Heart right ventricle (tissue), 16 donors: ENCODE data around the gene TRAPPC6A. TPM values are rescaled to one million over a fixed set of nuclear protein-coding genes. Genes with fewer than 3 reads are reported as not detected.

Experiments
- ATAC-seq, 8 donors: fragments of 200-7000 bp; cut with Tn5 transposase; one replicate each; pipeline ENCODE4 v1.9.1; 2020; ENCODE audit warnings: mild to moderate bottlenecking in 8 of 8, moderate library complexity in 8 of 8, moderate number of reproducible peaks in 1 of 8
- DNase-seq, 2 donors: peaks; one replicate each; pipeline ENCODE4 v3.0.0-alpha.2; 2020
- H3K27ac ChIP-seq, 10 donors: fragments of 200-600 bp; sonication (generic) in 2 of 10; one replicate each; pipeline versions ENCODE4 v1.5.0 to v1.8.0; 2020 to 2022; ENCODE audit warnings: mild to moderate bottlenecking in 3 of 10
- H3K27me3 ChIP-seq, 7 donors: fragments of 200-600 bp; one replicate each; pipeline ENCODE4 v1.8.0; 2021 to 2022; ENCODE audit warnings: mild to moderate bottlenecking in 2 of 7
- H3K36me3 ChIP-seq, 9 donors: fragments of 200-600 bp; sonication (generic) in 1 of 9; one replicate each; pipeline versions ENCODE4 v1.5.0 to v1.8.0; 2020 to 2022; ENCODE audit warnings: mild to moderate bottlenecking in 2 of 9
- H3K4me1 ChIP-seq, 9 donors: fragments of 200-600 bp; sonication (generic) in 1 of 9; one replicate each; pipeline versions ENCODE4 v1.5.0 to v1.8.0; 2020 to 2022; ENCODE audit warnings: mild to moderate bottlenecking in 4 of 9
- H3K4me3 ChIP-seq, 10 donors: fragments of 200-600 bp; sonication (generic) in 2 of 10; one replicate each; pipeline versions ENCODE4 v1.5.0 to v1.8.0; 2020 to 2022; ENCODE audit warnings: mild to moderate bottlenecking in 7 of 10, moderate library complexity in 2 of 10
- H3K9me3 ChIP-seq, 11 donors: fragments of 200-600 bp in 10 of 11; sonication (generic) in 2 of 11; one replicate each; pipeline versions ENCODE4 v1.5.0 to v1.8.0; 2013 to 2022; ENCODE audit warnings: mild to moderate bottlenecking in 2 of 11, control low read depth in 1 of 11, moderate library complexity in 1 of 11
- WGBS, 2 donors: extraction: QIAGEN DNeasy Blood & Tissue Kit; methylation state at CpG; one replicate each; pipeline ENCODE4 v1.1.7; 2013; ENCODE audit warnings: inconsistent platforms in 1 of 2; 5-methylcytosine and 5-hydroxymethylcytosine counted together
- intact Hi-C, 10 donors: fragments of 100-400 bp; cut with DNase I; formaldehyde crosslinking; loops; one replicate each; pipeline versions ENCODE4 v1.11.1 to v1.14.2; 2022
- polyA plus RNA-seq, 2 donors: library from polyadenylated mRNA; stranded (reverse); fragments of 200-250 nt; gene quantifications; one replicate each; pipeline ENCODE4 v1.2.3, GENCODE V29; 2013
- total RNA-seq, 10 donors: library from RNA; stranded (reverse); fragmentation: NEBNext Ultra II Directional in 3 of 10; extraction: Animal tissue kit (Norgen Biotek cat#: 25700) in 3 of 10; gene quantifications; one replicate each; pipeline versions ENCODE4 v1.2.1 to v1.2.4, GENCODE V29; 2021 to 2023
- TF ChIP-seq, protein P1 (sequence below), 9 donors: fragments of 200-600 bp; sonication (generic) in 2 of 9; IDR thresholded peaks; one replicate each; pipeline versions ENCODE4 v1.5.0 to v1.8.0; 2021 to 2022; ENCODE audit warnings: antibody characterized with exemption in 9 of 9, mild to moderate bottlenecking in 5 of 9, moderate library complexity in 1 of 9
- donor health status: Arrhythmogenic right ventricular cardiomyopathy.
- donor health status: ischemic (EF 13 %, LVEDD 7.1; RV severe dilation, severe dysfunction).
- donor health status: healthy with polysubstance abuse.
- donor health status: DM: no; HTN: yes; CAD: no.
- donor health status: DM: no; HTN: no; CAD: no.
- donor health status: ischemic (EF 25% LVEDD 6.9; RV normal size, moderate dysfunction).
- donor health status: ischemic (EF 25% LVEDD 5.7; RV mildly dilated, moderate dysfunction).
- donor health status: healthy.
- donor health status: DM: yes; HTN: yes; CAD: no.
- donor health status: Ischemic cardiomyopathy.
- donor health status: ischemic (EF 35%, LVEDD 5.7; RV mildly dilated, moderate dysfunction).
- donor health status: nonischemic (EF 11% LVEDD 7.7; RV severe dilation, severe dysfunction).
- donor health status: DM: yes; HTN: yes; CAD: no.
- donor health status: PGD.
- donor health status: ischemic (EF 29% LVEDD 5.4; RV normal size, mild dysfunction).
- donor health status: nonischemic (EF 23%, LVEDD 6.1; RV moderate dilation, normal function).

TRAPPC6A gene
- total and polyA plus RNA-seq, 12 donors = 14.3 to 24.9 (median 16.8) TPM

- Histone ChIP-seq H3K27me3 (no peaks in the 10 kb centered on the region), H3K9me3 (no peaks in the 10 kb centered on the region), H3K4me1 (peaks cover 6 to 23% (median 18%) of the 10 kb centered on the region in 9 donors), H3K36me3 (peaks cover 0 to 60% (median 17%) of the 10 kb centered on the region in 9 donors), H3K27ac (no peak overlapping the region), H3K4me3 (no peak overlapping the region)
- intact Hi-C loops = no loop called here
- TF ChIP-seq, protein P1, sequence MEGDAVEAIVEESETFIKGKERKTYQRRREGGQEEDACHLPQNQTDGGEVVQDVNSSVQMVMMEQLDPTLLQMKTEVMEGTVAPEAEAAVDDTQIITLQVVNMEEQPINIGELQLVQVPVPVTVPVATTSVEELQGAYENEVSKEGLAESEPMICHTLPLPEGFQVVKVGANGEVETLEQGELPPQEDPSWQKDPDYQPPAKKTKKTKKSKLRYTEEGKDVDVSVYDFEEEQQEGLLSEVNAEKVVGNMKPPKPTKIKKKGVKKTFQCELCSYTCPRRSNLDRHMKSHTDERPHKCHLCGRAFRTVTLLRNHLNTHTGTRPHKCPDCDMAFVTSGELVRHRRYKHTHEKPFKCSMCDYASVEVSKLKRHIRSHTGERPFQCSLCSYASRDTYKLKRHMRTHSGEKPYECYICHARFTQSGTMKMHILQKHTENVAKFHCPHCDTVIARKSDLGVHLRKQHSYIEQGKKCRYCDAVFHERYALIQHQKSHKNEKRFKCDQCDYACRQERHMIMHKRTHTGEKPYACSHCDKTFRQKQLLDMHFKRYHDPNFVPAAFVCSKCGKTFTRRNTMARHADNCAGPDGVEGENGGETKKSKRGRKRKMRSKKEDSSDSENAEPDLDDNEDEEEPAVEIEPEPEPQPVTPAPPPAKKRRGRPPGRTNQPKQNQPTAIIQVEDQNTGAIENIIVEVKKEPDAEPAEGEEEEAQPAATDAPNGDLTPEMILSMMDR (IDR thresholded peaks at IDR 0.05) = no peak
- ATAC-seq (no peak), DNase-seq (no peak)
- whole genome bisulfite sequencing, 2 donors = 93 to 97% methylated on average over 28 of the region's 28 CpGs
Measured at GRCh38 chr19:45141203-45141900, 36.7 kb downstream of the TRAPPC6A start.

- TF ChIP-seq, protein P1 (IDR thresholded peaks at IDR 0.05) = no peak
- intact Hi-C loops = no loop called here
- ATAC-seq (no peak), DNase-seq (no peak)
- H3K36me3 ChIP-seq = peaks cover 0 to 51% (median 14%) of the 10 kb centered on the region in 9 donors
- H3K27ac ChIP-seq = no peak overlapping the region
- peaks cover 6 to 28% (median 21%) of the 10 kb centered on the region in 9 donors for H3K4me1 ChIP-seq
- H3K4me3 ChIP-seq = no peak overlapping the region
- 95 to 96% methylated on average over 11 of the region's 11 CpGs for WGBS, 2 donors
- H3K9me3 ChIP-seq = no peaks in the 10 kb centered on the region
- no peaks in the 10 kb centered on the region for H3K27me3 ChIP-seq
Measured at GRCh38 chr19:45140533-45140932, 37.5 kb downstream of the TRAPPC6A start.

- H3K4me3 ChIP-seq = no peak overlapping the region
- intact Hi-C loops = no loop called here
- ATAC-seq = no peak
- no peak overlapping the region for H3K27ac ChIP-seq
- H3K27me3 ChIP-seq = no peaks in the 10 kb centered on the region
- WGBS, 2 donors = 93 to 94% methylated on average over 8 of the region's 8 CpGs
- H3K4me1 ChIP-seq = peaks cover 6 to 28% (median 21%) of the 10 kb centered on the region in 9 donors
- peaks cover 0 to 47% (median 11%) of the 10 kb centered on the region in 9 donors for H3K36me3 ChIP-seq
- no peak for DNase-seq
- no peaks in the 10 kb centered on the region for H3K9me3 ChIP-seq
- TF ChIP-seq, protein P1 (IDR thresholded peaks at IDR 0.05) = no peak
Measured at GRCh38 chr19:45140144-45140503, 37.9 kb downstream of the TRAPPC6A start.

GRCh38 chr19:45139286-45140143, 38.5 kb downstream of the TRAPPC6A start:
- TF ChIP-seq, protein P1 (IDR thresholded peaks at IDR 0.05) = no peak
- Histone ChIP-seq H3K9me3 (no peaks in the 10 kb centered on the region), H3K27ac (no peak overlapping the region), H3K4me3 (no peak overlapping the region), H3K36me3 (peaks cover 0 to 48% (median 8%) of the 10 kb centered on the region in 9 donors), H3K27me3 (no peaks in the 10 kb centered on the region), H3K4me1 (peaks cover 6 to 28% (median 21%) of the 10 kb centered on the region in 9 donors)
- ATAC-seq (no peak), DNase-seq (no peak)
- WGBS, 2 donors = 94 to 96% methylated on average over 24 of the region's 24 CpGs
- intact Hi-C loops = no loop called here
